Activated CD4-positive, alpha-beta memory T cell treated with anti-CD3 and anti-CD28 coated beads for 36 hours (primary cell): Measurements from ENCODE around the gene KLHL7. TPM values are rescaled to one million over a fixed set of nuclear protein-coding genes. Genes with fewer than 3 reads are reported as not detected.

Source experiments
- CTCF ChIA-PET: fragments of 350-600 bp; sonication (Branson Sonifier 250); formaldehyde crosslinking; loops from one replicate; lab custom pipeline; 2021; ENCODE audit warnings: antibody characterized with exemption, inconsistent platforms; lab: Charles Lee
- POLR2A ChIA-PET: fragments of 350-600 bp; sonication (Branson Sonifier 250); formaldehyde crosslinking; loops from one replicate; lab custom pipeline; 2021; ENCODE audit warnings: antibody characterized with exemption; lab: Charles Lee
- DNase-seq: peaks from one replicate; pipeline ENCODE4 v3.0.0-alpha.2; 2020
- H3K27ac Mint-ChIP-seq: one replicate; pipeline ENCODE4 v1.8.0; 2021; ENCODE audit warnings: mixed read lengths
- H3K27me3 Mint-ChIP-seq: one replicate; pipeline ENCODE4 v1.8.0; 2021; ENCODE audit warnings: mixed read lengths
- H3K36me3 Mint-ChIP-seq: one replicate; pipeline ENCODE4 v1.8.0; 2021; ENCODE audit warnings: mixed read lengths
- H3K4me1 Mint-ChIP-seq: one replicate; pipeline ENCODE4 v1.8.0; 2021; ENCODE audit warnings: low read depth, mixed read lengths
- H3K4me3 Mint-ChIP-seq: one replicate; pipeline ENCODE4 v1.8.0; 2021; ENCODE audit warnings: mild to moderate bottlenecking, mixed read lengths
- H3K9me3 Mint-ChIP-seq: one replicate; pipeline ENCODE4 v1.8.0; 2021; ENCODE audit warnings: mixed read lengths
- intact Hi-C: fragments of 100-400 bp; cut with micrococcal nuclease; formaldehyde crosslinking; loops from one replicate; pipeline ENCODE4 v1.15.1; 2023
- total RNA-seq, 2 experiments: library from RNA; stranded (reverse); gene quantifications; one replicate each; pipeline ENCODE4 v1.2.3, GENCODE V29; 2021

The KLHL7 gene
- total RNA-seq, 2 experiments from 2014 or later = 24.3 to 24.8 TPM

- Mint-ChIP-seq H3K4me1 (peaks cover 4% of the 10 kb centered on the region), H3K9me3 (peaks cover 2% of the 10 kb centered on the region), H3K4me3 (no peak overlapping the region), H3K27ac (no peak overlapping the region), H3K27me3 (peaks cover 16% of the 10 kb centered on the region), H3K36me3 (peaks cover 14% of the 10 kb centered on the region)
- CTCF ChIA-PET = no interaction called here
- no peak for DNase-seq
- POLR2A ChIA-PET = no interaction called here
- intact Hi-C loops = no loop called here
These were observed 101.4 kb downstream of the KLHL7 start for GRCh38 chr7:23207021-23207420.

- Mint-ChIP-seq H3K9me3 (peaks cover 2% of the 10 kb centered on the region), H3K4me1 (peaks cover 4% of the 10 kb centered on the region), H3K36me3 (peaks cover 13% of the 10 kb centered on the region), H3K4me3 (no peak overlapping the region), H3K27me3 (peaks cover 16% of the 10 kb centered on the region), H3K27ac (no peak overlapping the region)
- ChIA-PET CTCF (no interaction called here), POLR2A (no interaction called here)
- intact Hi-C loops = no loop called here
- DNase-seq = no peak
These were observed 102.3 kb downstream of the KLHL7 start for GRCh38 chr7:23207884-23208283.

GRCh38 chr7:23208316-23208715, 102.7 kb downstream of the KLHL7 start:
- peaks cover 4% of the 10 kb centered on the region for H3K4me1 Mint-ChIP-seq
- H3K27ac Mint-ChIP-seq = no peak overlapping the region
- H3K9me3 Mint-ChIP-seq = peaks cover 2% of the 10 kb centered on the region
- POLR2A ChIA-PET = no interaction called here
- no peak overlapping the region for H3K4me3 Mint-ChIP-seq
- CTCF ChIA-PET = no interaction called here
- DNase-seq = no peak
- intact Hi-C loops = no loop called here
- H3K27me3 Mint-ChIP-seq = peaks cover 16% of the 10 kb centered on the region
- H3K36me3 Mint-ChIP-seq = peaks cover 9% of the 10 kb centered on the region

GRCh38 chr7:23210506-23210905, 104.9 kb downstream of the KLHL7 start:
- POLR2A ChIA-PET = no interaction called here
- intact Hi-C loops = no loop called here

GRCh38 chr7:23211589-23211988, 106.0 kb downstream of the KLHL7 start:
- Mint-ChIP-seq H3K9me3 (no peaks in the 10 kb centered on the region), H3K4me3 (no peak overlapping the region)

More at GRCh38 chr7:23210506-23210905, 104.9 kb downstream of the KLHL7 start:
- H3K27me3 Mint-ChIP-seq = peaks cover 13% of the 10 kb centered on the region
- CTCF ChIA-PET = no interaction called here
- DNase-seq = no peak
- peaks cover 2% of the 10 kb centered on the region for H3K4me1 Mint-ChIP-seq
- H3K36me3 Mint-ChIP-seq = no peaks in the 10 kb centered on the region
- no peaks in the 10 kb centered on the region for H3K9me3 Mint-ChIP-seq
- H3K4me3 Mint-ChIP-seq = no peak overlapping the region
- no peak overlapping the region for H3K27ac Mint-ChIP-seq

GRCh38 chr7:23212395-23212794, 106.8 kb downstream of the KLHL7 start:
- no peak overlapping the region for H3K27ac Mint-ChIP-seq
- H3K4me3 Mint-ChIP-seq = no peak overlapping the region
- H3K27me3 Mint-ChIP-seq = peaks cover 1% of the 10 kb centered on the region
- ChIA-PET CTCF (interaction anchor here (0.7 kb wide), 1 partner anchor 16 kb away, joined by 3 read pairs; no protein-coding TSS in a partner anchor), POLR2A (no interaction called here)
- no peaks in the 10 kb centered on the region for H3K4me1 Mint-ChIP-seq
- H3K36me3 Mint-ChIP-seq = no peaks in the 10 kb centered on the region
- intact Hi-C loops = no loop called here
- no peak for DNase-seq
- no peaks in the 10 kb centered on the region for H3K9me3 Mint-ChIP-seq

More at GRCh38 chr7:23211589-23211988, 106.0 kb downstream of the KLHL7 start:
- intact Hi-C loops = no loop called here
- no peaks in the 10 kb centered on the region for H3K4me1 Mint-ChIP-seq
- POLR2A ChIA-PET = no interaction called here
- peaks cover 9% of the 10 kb centered on the region for H3K27me3 Mint-ChIP-seq
- no peaks in the 10 kb centered on the region for H3K36me3 Mint-ChIP-seq
- CTCF ChIA-PET = interaction anchor here (0.7 kb wide), 1 partner anchor 17 kb away, joined by 3 read pairs; no protein-coding TSS in a partner anchor
- DNase-seq = no peak
- H3K27ac Mint-ChIP-seq = no peak overlapping the region

GRCh38 chr7:23212841-23213240, 107.3 kb downstream of the KLHL7 start:
- H3K36me3 Mint-ChIP-seq = no peaks in the 10 kb centered on the region

GRCh38 chr7:23213755-23214154, 108.2 kb downstream of the KLHL7 start:
- H3K27ac Mint-ChIP-seq = no peak overlapping the region
- no peaks in the 10 kb centered on the region for H3K36me3 Mint-ChIP-seq
- H3K9me3 Mint-ChIP-seq = no peaks in the 10 kb centered on the region
- POLR2A ChIA-PET = no interaction called here
- no peak for DNase-seq
- CTCF ChIA-PET = no interaction called here
- H3K27me3 Mint-ChIP-seq = peaks cover 1% of the 10 kb centered on the region
- H3K4me3 Mint-ChIP-seq = no peak overlapping the region
- intact Hi-C loops = no loop called here
- no peaks in the 10 kb centered on the region for H3K4me1 Mint-ChIP-seq

More at GRCh38 chr7:23212841-23213240, 107.3 kb downstream of the KLHL7 start:
- ChIA-PET CTCF (no interaction called here), POLR2A (no interaction called here)
- no peak overlapping the region for H3K4me3 Mint-ChIP-seq
- no peak overlapping the region for H3K27ac Mint-ChIP-seq
- intact Hi-C loops = no loop called here
- peaks cover 1% of the 10 kb centered on the region for H3K27me3 Mint-ChIP-seq
- DNase-seq = no peak
- no peaks in the 10 kb centered on the region for H3K4me1 Mint-ChIP-seq
- H3K9me3 Mint-ChIP-seq = no peaks in the 10 kb centered on the region

- POLR2A ChIA-PET = no interaction called here
- H3K9me3 Mint-ChIP-seq = no peaks in the 10 kb centered on the region
- no peaks in the 10 kb centered on the region for H3K4me1 Mint-ChIP-seq
- no peaks in the 10 kb centered on the region for H3K36me3 Mint-ChIP-seq
- no peak overlapping the region for H3K4me3 Mint-ChIP-seq
- intact Hi-C loops = no loop called here
- H3K27me3 Mint-ChIP-seq = peaks cover 1% of the 10 kb centered on the region
- no peak for DNase-seq
- H3K27ac Mint-ChIP-seq = no peak overlapping the region
- CTCF ChIA-PET = interaction anchor here (0.9 kb wide), 2 partner anchors 9 to 58 kb away, joined by 3 read pairs; no protein-coding TSS in a partner anchor
These were observed 108.8 kb downstream of the KLHL7 start for GRCh38 chr7:23214423-23214822.

GRCh38 chr7:23214938-23215337, 109.4 kb downstream of the KLHL7 start:
- no peak overlapping the region for H3K4me3 Mint-ChIP-seq
- CTCF ChIA-PET = interaction anchor here (0.9 kb wide), 2 partner anchors 9 to 58 kb away, joined by 3 read pairs; no protein-coding TSS in a partner anchor
- intact Hi-C loops = no loop called here
- H3K27me3 Mint-ChIP-seq = peaks cover 1% of the 10 kb centered on the region
- no peak for DNase-seq
- H3K9me3 Mint-ChIP-seq = no peaks in the 10 kb centered on the region
- POLR2A ChIA-PET = no interaction called here
- H3K4me1 Mint-ChIP-seq = no peaks in the 10 kb centered on the region
- no peaks in the 10 kb centered on the region for H3K36me3 Mint-ChIP-seq
- no peak overlapping the region for H3K27ac Mint-ChIP-seq

- H3K4me3 Mint-ChIP-seq = no peak overlapping the region
- POLR2A ChIA-PET = no interaction called here
- intact Hi-C loops = no loop called here
These were observed 110.4 kb downstream of the KLHL7 start for GRCh38 chr7:23216021-23216420.

GRCh38 chr7:23218196-23218595, 112.6 kb downstream of the KLHL7 start:
- H3K36me3 Mint-ChIP-seq = no peaks in the 10 kb centered on the region

More at GRCh38 chr7:23216021-23216420, 110.4 kb downstream of the KLHL7 start:
- Mint-ChIP-seq H3K27ac (no peak overlapping the region), H3K36me3 (no peaks in the 10 kb centered on the region), H3K9me3 (no peaks in the 10 kb centered on the region), H3K27me3 (peaks cover 1% of the 10 kb centered on the region), H3K4me1 (no peaks in the 10 kb centered on the region)
- CTCF ChIA-PET = no interaction called here
- no peak for DNase-seq

GRCh38 chr7:23220690-23221305, 115.2 kb downstream of the KLHL7 start:
- no peak overlapping the region for H3K27ac Mint-ChIP-seq
- ChIA-PET POLR2A (no interaction called here), CTCF (no interaction called here)
- no peak for DNase-seq
- intact Hi-C loops = no loop called here
- no peaks in the 10 kb centered on the region for H3K4me1 Mint-ChIP-seq
- H3K4me3 Mint-ChIP-seq = no peak overlapping the region
- H3K9me3 Mint-ChIP-seq = no peaks in the 10 kb centered on the region
- no peaks in the 10 kb centered on the region for H3K36me3 Mint-ChIP-seq
- H3K27me3 Mint-ChIP-seq = no peaks in the 10 kb centered on the region

More at GRCh38 chr7:23218196-23218595, 112.6 kb downstream of the KLHL7 start:
- peaks cover 1% of the 10 kb centered on the region for H3K27me3 Mint-ChIP-seq
- CTCF ChIA-PET = no interaction called here
- H3K4me1 Mint-ChIP-seq = no peaks in the 10 kb centered on the region
- H3K9me3 Mint-ChIP-seq = no peaks in the 10 kb centered on the region
- no peak overlapping the region for H3K27ac Mint-ChIP-seq
- H3K4me3 Mint-ChIP-seq = no peak overlapping the region
- no peak for DNase-seq
- intact Hi-C loops = no loop called here
- POLR2A ChIA-PET = no interaction called here
